Natural killer cell (primary cell): ENCODE results near the gene ADA. TPM values are rescaled to one million over a fixed set of nuclear protein-coding genes. Genes with fewer than 3 reads are reported as not detected.

Source experiments
- ATAC-seq, 3 donors: fragments of 150-1000 bp in 2 of 3; fragments of 200-7000 bp in 1 of 3; cut with Tn5 transposase; 1 replicate in 1 of 3; 2 replicates in 2 of 3; pipeline ENCODE4 v1.10.0; 2021; ENCODE audit warnings: mild to moderate bottlenecking in 2 of 3, moderate library complexity in 2 of 3
- DNase-seq, 2 donors: peaks; one replicate each; pipeline versions ENCODE4 v3.0.0 to v3.0.0-alpha.2; 2013 to 2021; ENCODE audit warnings: mixed read lengths in 1 of 2
- H3K27ac ChIP-seq: one replicate; pipeline ENCODE4 v1.5.1; 2013; ENCODE audit warnings: mild to moderate bottlenecking, low read length
- H3K27me3 ChIP-seq: one replicate; pipeline ENCODE4 v1.6.1; 2013; ENCODE audit warnings: low read length; ENCODE audit not compliant: control insufficient read depth, insufficient read depth
- H3K36me3 ChIP-seq: one replicate; pipeline ENCODE4 v1.6.1; 2013; ENCODE audit warnings: low read length; ENCODE audit not compliant: control insufficient read depth, insufficient read depth
- H3K4me1 ChIP-seq: one replicate; pipeline ENCODE4 v1.6.1; 2013; ENCODE audit warnings: low read length; ENCODE audit not compliant: control insufficient read depth, insufficient read depth
- H3K4me3 ChIP-seq: one replicate; pipeline ENCODE4 v1.5.1; 2013; ENCODE audit warnings: low read length
- H3K9me3 ChIP-seq: one replicate; pipeline ENCODE4 v1.6.1; 2013; ENCODE audit warnings: low read length; ENCODE audit not compliant: control insufficient read depth, insufficient read depth
- H3K27ac Mint-ChIP-seq, 2 donors: one replicate each; pipeline ENCODE4 v1.8.0; 2022; ENCODE audit warnings: mild to moderate bottlenecking in 2 of 2, mixed read lengths in 2 of 2, moderate library complexity in 1 of 2
- H3K27me3 Mint-ChIP-seq, 2 donors: one replicate each; pipeline ENCODE4 v1.8.0; 2022; ENCODE audit warnings: low read depth in 2 of 2, mixed read lengths in 2 of 2
- H3K36me3 Mint-ChIP-seq: one replicate; pipeline ENCODE4 v1.8.0; 2022; ENCODE audit warnings: mixed read lengths
- H3K4me1 Mint-ChIP-seq, 2 donors: one replicate each; pipeline ENCODE4 v1.8.0; 2022; ENCODE audit warnings: mixed read lengths in 2 of 2
- H3K4me3 Mint-ChIP-seq: one replicate; pipeline ENCODE4 v1.8.0; 2022; ENCODE audit warnings: mild to moderate bottlenecking, moderate library complexity, mixed read lengths
- H3K9me3 Mint-ChIP-seq, 2 donors: one replicate each; pipeline ENCODE4 v1.8.0; 2022; ENCODE audit warnings: mixed read lengths in 2 of 2
- WGBS: methylation state at CpG from one replicate; pipeline ENCODE4 v1.1.7; 2013; ENCODE audit warnings: missing lambda C conversion rate; ENCODE audit not compliant: insufficient coverage; 5-methylcytosine and 5-hydroxymethylcytosine counted together
- intact Hi-C: fragments of 100-400 bp; cut with micrococcal nuclease; formaldehyde crosslinking; loops from one replicate; pipeline ENCODE4 v1.14.2; 2022
- total RNA-seq, 4 donors: library from RNA; stranded (reverse); fragments of 120-200 nt in 1 of 4; gene quantifications; one replicate each; pipeline versions ENCODE4 v1.2.3 to v1.2.4, GENCODE V29; 2013 to 2022
- TF ChIP-seq, protein P1 (sequence below): fragments of 200-600 bp; IDR thresholded peaks from one replicate; pipeline ENCODE4 v1.8.0; 2022; ENCODE audit warnings: antibody characterized with exemption

Gene ADA
- total RNA-seq, 3 donors from 2014 or later (not counting 1 experiment from before 2014, with no cell fraction given), result 71.7 to 94.2 (median 73.9) TPM

DNA sequence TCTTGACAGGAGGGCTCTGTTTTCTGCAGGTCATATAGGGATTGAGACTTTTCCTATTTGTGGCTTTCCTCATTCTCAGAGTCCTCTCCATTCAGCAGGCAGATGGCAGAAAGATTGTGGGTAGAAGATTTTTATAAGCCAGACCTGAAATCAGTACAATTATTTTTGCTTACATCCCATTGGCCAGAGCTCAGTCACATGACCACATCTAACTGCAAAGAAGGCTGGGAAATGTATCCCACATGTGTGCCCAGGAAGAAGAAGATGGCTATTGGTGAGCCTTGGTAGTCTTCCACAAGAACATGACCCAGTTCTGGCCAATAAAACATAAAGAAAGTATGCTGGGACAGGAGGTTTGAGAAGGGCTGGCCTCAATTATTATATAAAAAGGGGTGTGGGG, 42.1 kb upstream of the ADA start:
- Mint-ChIP-seq H3K9me3 (no peaks in the 10 kb centered on the region), H3K4me3 (no peak overlapping the region), H3K27ac (no peak overlapping the region), H3K36me3 (no peaks in the 10 kb centered on the region), H3K4me1 (no peaks in the 10 kb centered on the region), H3K27me3 (peaks cover 4 to 13% of the 10 kb centered on the region in 2 donors)
- DNase-seq, result no peak
- Histone ChIP-seq H3K27ac (no peak overlapping the region), H3K36me3 (no peaks in the 10 kb centered on the region), H3K4me1 (no peaks in the 10 kb centered on the region), H3K4me3 (no peak overlapping the region), H3K27me3 (no peaks in the 10 kb centered on the region), H3K9me3 (no peaks in the 10 kb centered on the region)
- intact Hi-C loops, result no loop called here
- no peak for ATAC-seq
- TF ChIP-seq, protein P1, sequence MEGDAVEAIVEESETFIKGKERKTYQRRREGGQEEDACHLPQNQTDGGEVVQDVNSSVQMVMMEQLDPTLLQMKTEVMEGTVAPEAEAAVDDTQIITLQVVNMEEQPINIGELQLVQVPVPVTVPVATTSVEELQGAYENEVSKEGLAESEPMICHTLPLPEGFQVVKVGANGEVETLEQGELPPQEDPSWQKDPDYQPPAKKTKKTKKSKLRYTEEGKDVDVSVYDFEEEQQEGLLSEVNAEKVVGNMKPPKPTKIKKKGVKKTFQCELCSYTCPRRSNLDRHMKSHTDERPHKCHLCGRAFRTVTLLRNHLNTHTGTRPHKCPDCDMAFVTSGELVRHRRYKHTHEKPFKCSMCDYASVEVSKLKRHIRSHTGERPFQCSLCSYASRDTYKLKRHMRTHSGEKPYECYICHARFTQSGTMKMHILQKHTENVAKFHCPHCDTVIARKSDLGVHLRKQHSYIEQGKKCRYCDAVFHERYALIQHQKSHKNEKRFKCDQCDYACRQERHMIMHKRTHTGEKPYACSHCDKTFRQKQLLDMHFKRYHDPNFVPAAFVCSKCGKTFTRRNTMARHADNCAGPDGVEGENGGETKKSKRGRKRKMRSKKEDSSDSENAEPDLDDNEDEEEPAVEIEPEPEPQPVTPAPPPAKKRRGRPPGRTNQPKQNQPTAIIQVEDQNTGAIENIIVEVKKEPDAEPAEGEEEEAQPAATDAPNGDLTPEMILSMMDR, result no peak

DNA sequence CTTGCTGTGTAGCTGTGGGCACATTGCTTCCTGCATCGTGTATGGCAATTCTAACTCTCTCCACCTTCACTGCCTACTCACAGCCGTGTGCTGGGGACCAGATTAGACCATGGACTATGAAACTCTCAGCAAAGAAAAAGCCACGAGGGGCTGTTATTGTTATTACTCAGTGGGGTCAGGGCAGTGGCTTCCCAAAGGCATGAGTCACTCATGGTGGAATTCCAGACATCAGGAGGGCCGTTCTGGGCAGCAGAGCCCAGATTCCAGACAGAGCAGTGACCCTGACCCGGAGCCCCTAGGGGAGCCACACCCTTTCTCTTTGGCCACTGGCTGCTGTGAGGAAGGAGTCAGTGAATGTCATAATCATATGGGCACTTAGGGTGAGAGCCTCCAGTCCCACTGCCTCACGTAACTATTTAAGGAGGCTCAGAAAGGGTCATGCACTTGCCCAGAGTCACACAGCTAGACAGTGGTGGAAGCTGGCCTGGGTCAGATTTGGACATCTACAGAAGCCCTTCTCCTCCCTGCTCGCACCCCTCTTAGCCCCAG, 41.5 kb upstream of the ADA start:
- Mint-ChIP-seq H3K27ac (no peak overlapping the region), H3K4me3 (no peak overlapping the region), H3K36me3 (no peaks in the 10 kb centered on the region), H3K4me1 (no peaks in the 10 kb centered on the region), H3K27me3 (peaks cover 4 to 14% of the 10 kb centered on the region in 2 donors), H3K9me3 (no peaks in the 10 kb centered on the region)
- H3K27ac ChIP-seq, result no peak overlapping the region
- H3K36me3 ChIP-seq, result no peaks in the 10 kb centered on the region
- ATAC-seq (no peak), DNase-seq (no peak)
- no peaks in the 10 kb centered on the region for H3K4me1 ChIP-seq
- no peaks in the 10 kb centered on the region for H3K27me3 ChIP-seq
- no peaks in the 10 kb centered on the region for H3K9me3 ChIP-seq
- TF ChIP-seq, protein P1, result no peak
- WGBS, result 72% methylated on average over 7 of the region's 7 CpGs
- no peak overlapping the region for H3K4me3 ChIP-seq
- intact Hi-C loops, result no loop called here

DNA sequence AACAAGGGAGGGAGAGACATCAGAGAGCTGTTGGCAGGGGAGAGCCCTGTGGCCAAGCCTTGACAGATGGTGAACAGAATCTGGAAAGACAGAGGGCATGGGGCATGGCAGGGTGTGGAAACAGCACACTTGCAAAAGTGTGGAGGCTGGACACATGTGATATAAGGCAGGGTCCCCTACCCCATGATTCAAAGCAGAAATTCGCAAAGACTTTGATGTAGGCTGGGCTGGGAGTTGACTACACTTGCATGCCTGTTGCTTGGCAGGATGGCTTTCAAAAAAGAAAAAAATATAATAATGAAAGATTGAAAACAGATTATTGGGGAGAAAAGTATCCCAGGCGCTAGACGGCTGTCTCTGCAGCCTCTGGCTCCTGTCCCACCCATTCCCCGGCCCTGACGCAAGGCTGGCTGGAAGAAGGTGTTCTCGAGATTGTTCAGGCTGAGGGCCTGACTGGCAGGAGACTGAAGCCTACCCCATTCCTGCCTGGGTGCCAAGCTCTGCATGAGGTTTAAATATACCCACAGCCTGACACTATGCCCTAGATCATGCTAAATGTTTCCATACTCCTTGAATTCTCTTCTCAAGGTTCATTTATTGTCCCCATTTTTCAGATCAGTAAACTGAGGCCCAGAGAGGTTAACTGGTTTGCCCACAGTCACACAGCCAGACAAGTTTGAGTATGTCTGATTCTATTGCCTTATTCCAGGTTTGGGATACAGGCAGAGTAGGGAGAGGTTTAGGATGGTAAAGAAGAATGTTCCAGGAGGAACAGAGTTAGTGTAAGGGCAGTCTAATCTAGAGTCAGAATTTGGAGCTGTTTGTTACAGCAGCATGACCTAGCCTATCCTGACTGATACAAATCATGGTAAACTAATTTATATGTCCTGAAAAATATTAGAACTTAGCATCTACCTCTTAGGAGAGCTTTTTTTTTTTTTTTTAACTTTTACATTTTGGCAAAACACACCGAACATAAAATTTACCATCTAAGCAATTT, 40.2 kb upstream of the ADA start:
- Mint-ChIP-seq H3K9me3 (no peaks in the 10 kb centered on the region), H3K36me3 (no peaks in the 10 kb centered on the region), H3K27ac (no peak overlapping the region), H3K4me3 (no peak overlapping the region), H3K4me1 (no peaks in the 10 kb centered on the region), H3K27me3 (peaks cover 4 to 25% of the 10 kb centered on the region in 2 donors)
- H3K36me3 ChIP-seq, result no peaks in the 10 kb centered on the region
- no peak overlapping the region for H3K27ac ChIP-seq
- intact Hi-C loops, result no loop called here
- H3K27me3 ChIP-seq, result no peaks in the 10 kb centered on the region
- TF ChIP-seq, protein P1, result no peak
- ATAC-seq (no peak), DNase-seq (no peak)
- 94% methylated on average over 7 of the region's 7 CpGs for WGBS
- H3K9me3 ChIP-seq, result no peaks in the 10 kb centered on the region
- no peaks in the 10 kb centered on the region for H3K4me1 ChIP-seq
- H3K4me3 ChIP-seq, result no peak overlapping the region
